Astrocyte (in vitro differentiated cells and primary cell): Measurements from ENCODE around the gene GATM. TPM values are rescaled to one million over a fixed set of nuclear protein-coding genes. Genes with fewer than 3 reads are reported as not detected.
A peak's percentile ranks its signal among the peaks of the same experiment; 100 is the strongest.

ENCODE experiments used
- DNase-seq: peaks from one replicate; pipeline ENCODE4 v3.0.0-alpha.2; 2010; ENCODE audit warnings: low read depth
- FAIRE-seq: peaks from 2 replicates; lab custom pipeline; 2011; peaks lifted over from hg19 to GRCh38; lab: Jason Lieb, UNC
- H2AFZ ChIP-seq: 2 replicates; pipeline ENCODE4 v1.6.0; 2012; ENCODE audit warnings: low read depth, low read length, inconsistent platforms
- H3K27ac ChIP-seq: 2 replicates; pipeline ENCODE4 v1.5.1; 2011; ENCODE audit warnings: low read depth, low read length, inconsistent platforms
- H3K27me3 ChIP-seq: 2 replicates; pipeline ENCODE4 v1.6.0; 2011; ENCODE audit warnings: low read length, inconsistent platforms; ENCODE audit not compliant: insufficient read depth
- H3K36me3 ChIP-seq: 2 replicates; pipeline ENCODE4 v1.5.1; 2011; ENCODE audit warnings: low read length, inconsistent platforms; ENCODE audit not compliant: insufficient read depth
- H3K4me1 ChIP-seq: 2 replicates; pipeline ENCODE4 v1.5.1; 2011; ENCODE audit warnings: low read length, inconsistent platforms; ENCODE audit not compliant: insufficient read depth
- H3K4me2 ChIP-seq: 2 replicates; pipeline ENCODE4 v1.6.0; 2012; ENCODE audit warnings: low read length, inconsistent platforms
- H3K4me3 ChIP-seq: 2 replicates; pipeline ENCODE4 v1.5.1; 2011; ENCODE audit warnings: low read depth, mild to moderate bottlenecking, low read length, inconsistent platforms; ENCODE audit not compliant: insufficient read depth
- H3K79me2 ChIP-seq: 2 replicates; pipeline ENCODE4 v1.6.0; 2012; ENCODE audit warnings: mild to moderate bottlenecking, low read length, inconsistent platforms; ENCODE audit not compliant: insufficient read depth
- H3K9ac ChIP-seq: 2 replicates; pipeline ENCODE4 v1.6.0; 2012; ENCODE audit warnings: mild to moderate bottlenecking, low read length, inconsistent platforms
- H3K9me3 ChIP-seq: 2 replicates; pipeline ENCODE4 v1.5.1; 2012; ENCODE audit warnings: low read depth, mild to moderate bottlenecking, low read length, inconsistent platforms; ENCODE audit not compliant: insufficient read depth
- H4K20me1 ChIP-seq: 2 replicates; pipeline ENCODE4 v1.6.0; 2012; ENCODE audit warnings: low read length, inconsistent platforms; ENCODE audit not compliant: insufficient read depth
- H3K27ac Mint-ChIP-seq: one replicate; pipeline ENCODE4 v1.8.0; 2021; ENCODE audit warnings: mild to moderate bottlenecking, mixed read lengths; ENCODE audit not compliant: unreplicated experiment
- H3K27me3 Mint-ChIP-seq: one replicate; pipeline ENCODE4 v1.8.0; 2021; ENCODE audit warnings: low read depth, mixed read lengths; ENCODE audit not compliant: unreplicated experiment
- H3K36me3 Mint-ChIP-seq: one replicate; pipeline ENCODE4 v1.8.0; 2021; ENCODE audit warnings: low read depth, mixed read lengths; ENCODE audit not compliant: unreplicated experiment
- H3K4me1 Mint-ChIP-seq: one replicate; pipeline ENCODE4 v1.8.0; 2021; ENCODE audit warnings: low read depth, mixed read lengths; ENCODE audit not compliant: unreplicated experiment
- H3K4me3 Mint-ChIP-seq: one replicate; pipeline ENCODE4 v1.8.0; 2021; ENCODE audit warnings: mild to moderate bottlenecking, moderate library complexity, mixed read lengths; ENCODE audit not compliant: unreplicated experiment
- H3K9me3 Mint-ChIP-seq: one replicate; pipeline ENCODE4 v1.8.0; 2021; ENCODE audit warnings: mild to moderate bottlenecking, mixed read lengths; ENCODE audit not compliant: unreplicated experiment
- CTCF ChIP-seq: IDR thresholded peaks from 2 replicates; pipeline ENCODE4 v1.5.1; 2011; ENCODE audit warnings: low read depth, mild to moderate bottlenecking, inconsistent platforms, low read length, moderate library complexity; ENCODE audit not compliant: insufficient read depth
- EZH2 ChIP-seq: IDR thresholded peaks from 2 replicates; pipeline ENCODE4 v1.6.1; 2012; ENCODE audit warnings: mild to moderate bottlenecking, low read length, inconsistent platforms; ENCODE audit not compliant: insufficient read depth
- total RNA-seq: library from RNA; stranded (reverse); gene quantifications from 2 replicates; pipeline ENCODE4 v1.2.1, GENCODE V29; 2021

The GATM gene
- total RNA-seq, 1 donor from 2014 or later, result 5.4 TPM

GRCh38 chr15:45377609-45378148 lies 665 bp downstream of the GATM start:
- H3K9me3 Mint-ChIP-seq, result no peaks in the 10 kb centered on the region
- no peak for DNase-seq
- Histone ChIP-seq H2AFZ (peak overlapping the region; percentile 96), H3K4me3 (peak overlapping the region; percentile 54), H3K4me2 (peak overlapping the region; percentile 98), H4K20me1 (no peaks in the 10 kb centered on the region), H3K36me3 (no peaks in the 10 kb centered on the region), H3K9ac (peak overlapping the region; percentile 54), H3K9me3 (no peaks in the 10 kb centered on the region), H3K27ac (no peak overlapping the region), H3K27me3 (peaks cover 49% of the 10 kb centered on the region), H3K4me1 (peaks cover 12% of the 10 kb centered on the region), H3K79me2 (no peaks in the 10 kb centered on the region)
- no peaks in the 10 kb centered on the region for H3K36me3 Mint-ChIP-seq
- FAIRE-seq, result no peak
- peak overlapping the region; percentile 41 for H3K27ac Mint-ChIP-seq
- H3K4me1 Mint-ChIP-seq, result peaks cover 9% of the 10 kb centered on the region
- TF ChIP-seq CTCF, result no peak
- TF ChIP-seq EZH2, result no peak
- peak overlapping the region; percentile 93 for H3K4me3 Mint-ChIP-seq
- H3K27me3 Mint-ChIP-seq, result peaks cover 11% of the 10 kb centered on the region

GRCh38 chr15:45376967-45377608 lies 1.3 kb downstream of the GATM start:
- H3K4me2 ChIP-seq, result peak overlapping the region; percentile 98
- H3K27ac Mint-ChIP-seq, result no peak overlapping the region
- H3K27me3 Mint-ChIP-seq, result peaks cover 10% of the 10 kb centered on the region
- peaks cover 12% of the 10 kb centered on the region for H3K4me1 ChIP-seq
- no peaks in the 10 kb centered on the region for H3K79me2 ChIP-seq
- no peaks in the 10 kb centered on the region for H3K9me3 Mint-ChIP-seq
- no peak overlapping the region for H3K27ac ChIP-seq
- peaks cover 14% of the 10 kb centered on the region for H3K4me1 Mint-ChIP-seq
- H3K27me3 ChIP-seq, result peaks cover 48% of the 10 kb centered on the region
- H3K4me3 Mint-ChIP-seq, result peak overlapping the region; percentile 93
- peak overlapping the region; percentile 54 for H3K9ac ChIP-seq
- FAIRE-seq (no peak), DNase-seq (no peak)
- no peaks in the 10 kb centered on the region for H3K36me3 ChIP-seq
- TF ChIP-seq CTCF, result no peak
- peak overlapping the region; percentile 96 for H2AFZ ChIP-seq
- no peaks in the 10 kb centered on the region for H3K36me3 Mint-ChIP-seq
- H4K20me1 ChIP-seq, result no peaks in the 10 kb centered on the region
- no peaks in the 10 kb centered on the region for H3K9me3 ChIP-seq
- H3K4me3 ChIP-seq, result peak overlapping the region; percentile 54
